ENCODE results near the gene AADACL2.
A peak's percentile ranks its signal among the peaks of the same experiment; 100 is the strongest.
"Not testable (repeated sequence)": the region's sequence is repeated elsewhere in the genome, so short reads cannot be mapped to it uniquely, and the experiment has no call there.

Gene AADACL2, protein sequence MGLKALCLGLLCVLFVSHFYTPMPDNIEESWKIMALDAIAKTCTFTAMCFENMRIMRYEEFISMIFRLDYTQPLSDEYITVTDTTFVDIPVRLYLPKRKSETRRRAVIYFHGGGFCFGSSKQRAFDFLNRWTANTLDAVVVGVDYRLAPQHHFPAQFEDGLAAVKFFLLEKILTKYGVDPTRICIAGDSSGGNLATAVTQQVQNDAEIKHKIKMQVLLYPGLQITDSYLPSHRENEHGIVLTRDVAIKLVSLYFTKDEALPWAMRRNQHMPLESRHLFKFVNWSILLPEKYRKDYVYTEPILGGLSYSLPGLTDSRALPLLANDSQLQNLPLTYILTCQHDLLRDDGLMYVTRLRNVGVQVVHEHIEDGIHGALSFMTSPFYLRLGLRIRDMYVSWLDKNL

DNA sequence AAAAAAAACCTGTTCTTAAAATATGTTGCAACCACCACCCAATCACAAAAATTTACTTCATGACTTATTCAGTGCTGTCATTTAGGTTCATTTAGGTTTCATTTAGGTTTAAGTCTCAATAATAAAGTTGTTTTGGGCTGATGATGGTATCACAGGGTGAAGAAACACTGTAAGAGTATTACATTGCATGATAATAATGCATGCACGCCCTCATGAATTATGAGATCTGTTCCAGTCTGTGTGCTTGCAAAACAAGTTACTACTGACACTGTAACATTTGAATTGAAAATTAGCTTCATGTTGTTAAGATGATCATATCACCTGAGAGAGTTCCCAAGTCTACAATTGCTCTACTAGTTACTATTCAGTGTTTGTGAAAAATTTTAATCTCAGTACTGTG, at the start of gene AADACL2:
Gene AADACL2, plus strand, starts transcription at position 315 of the 400 bp plus-strand sequence. CDS start 109 bp downstream, outside the sequence.
- DNase-seq: no peak

DNA sequence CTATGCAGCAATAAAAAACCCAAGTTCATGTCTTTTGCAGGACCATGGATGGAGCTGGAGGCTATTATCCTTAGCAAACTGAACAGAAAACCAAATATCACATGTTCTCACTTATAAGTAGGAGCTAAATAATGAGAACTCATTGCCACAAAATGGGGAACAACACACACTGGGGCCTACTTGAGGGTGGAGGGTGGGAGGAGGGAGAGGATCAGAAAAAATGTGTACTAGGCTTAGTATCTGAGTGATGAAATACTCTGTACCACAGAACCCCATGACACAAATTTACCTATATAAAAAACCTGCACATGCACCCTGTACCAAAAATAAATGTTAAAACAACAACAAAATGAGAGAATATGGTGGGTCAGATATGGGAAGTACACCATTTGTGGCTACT, 49.6 kb upstream of the AADACL2 start:
- DNase-seq: no peak

DNA sequence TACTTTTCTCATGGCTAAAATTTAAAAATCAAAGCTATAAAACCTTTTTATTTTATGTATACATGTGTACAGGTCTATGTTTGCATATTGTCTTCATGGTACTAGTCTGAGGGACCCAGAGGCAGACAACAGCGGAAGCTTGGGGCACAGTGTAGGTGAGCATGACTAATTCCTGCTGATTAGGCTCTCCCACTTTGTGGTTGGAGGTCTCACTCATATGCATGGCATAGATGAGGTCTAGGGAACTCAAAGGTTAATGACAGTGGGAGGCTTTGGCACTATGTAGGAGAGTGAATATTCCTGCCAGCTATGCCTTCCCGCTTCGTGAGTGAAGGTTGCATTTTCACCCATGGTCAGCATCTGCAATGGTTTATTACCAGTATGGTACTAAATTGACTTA, 47.5 kb upstream of the AADACL2 start:
- no peak for DNase-seq

DNA sequence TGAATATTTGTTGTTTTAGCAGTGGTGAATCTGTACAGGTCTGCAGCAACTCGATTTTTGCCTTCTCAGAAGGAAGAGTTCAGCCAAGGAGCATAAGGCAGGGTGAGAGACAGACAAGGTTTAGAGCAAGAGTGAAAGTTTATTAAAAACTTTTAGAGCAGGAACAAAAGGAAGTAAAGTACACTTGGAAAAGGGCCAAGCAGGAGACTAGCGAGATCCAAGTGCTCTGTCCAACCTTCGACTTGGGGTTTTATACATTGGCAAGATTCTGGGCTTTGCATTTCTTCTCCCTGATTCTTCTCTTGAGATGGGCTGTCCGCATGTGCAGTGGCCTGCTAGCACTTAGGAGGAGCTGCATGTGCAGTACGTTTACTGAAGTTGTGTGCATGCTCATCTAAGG, 46.7 kb upstream of the AADACL2 start:
- no peak for DNase-seq

DNA sequence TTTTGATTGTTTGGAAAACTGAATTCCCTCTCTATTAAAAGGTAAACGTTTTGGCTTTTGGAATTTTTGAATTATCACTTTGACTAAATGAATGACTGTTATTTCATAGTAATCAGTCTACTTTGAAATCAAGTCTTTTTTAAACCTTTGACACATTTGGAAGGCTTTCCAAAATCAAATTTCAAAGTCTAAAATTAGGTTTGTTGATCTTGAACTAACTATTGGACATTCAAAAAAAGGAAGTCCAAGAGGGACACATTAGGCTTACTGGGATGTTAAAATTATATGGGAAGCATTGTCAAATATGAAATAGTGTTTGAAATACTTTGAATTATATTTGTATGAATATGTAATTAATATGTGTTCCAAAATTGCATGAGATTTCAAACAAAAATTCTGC, 45.2 kb upstream of the AADACL2 start:
- no peak for DNase-seq

DNA sequence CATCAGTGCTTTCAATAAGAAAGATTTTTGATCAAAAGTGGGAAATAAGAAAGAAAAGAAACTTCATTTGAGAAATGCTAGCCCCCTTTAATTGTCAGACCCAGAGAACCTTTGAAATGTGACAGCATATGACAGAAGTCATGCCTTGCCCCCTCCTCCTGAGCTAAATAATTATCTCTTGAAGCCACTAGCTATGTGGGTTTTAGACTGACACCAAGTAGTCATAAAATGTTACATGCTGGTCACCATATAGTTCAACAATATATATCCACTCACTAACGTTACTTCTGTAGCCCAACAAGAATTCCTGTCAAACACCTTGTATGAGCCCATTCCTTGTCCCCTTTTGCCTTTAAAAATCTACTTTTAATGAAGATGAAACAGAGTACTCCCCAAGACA, 43.1 kb upstream of the AADACL2 start:
- no peak for DNase-seq

DNA sequence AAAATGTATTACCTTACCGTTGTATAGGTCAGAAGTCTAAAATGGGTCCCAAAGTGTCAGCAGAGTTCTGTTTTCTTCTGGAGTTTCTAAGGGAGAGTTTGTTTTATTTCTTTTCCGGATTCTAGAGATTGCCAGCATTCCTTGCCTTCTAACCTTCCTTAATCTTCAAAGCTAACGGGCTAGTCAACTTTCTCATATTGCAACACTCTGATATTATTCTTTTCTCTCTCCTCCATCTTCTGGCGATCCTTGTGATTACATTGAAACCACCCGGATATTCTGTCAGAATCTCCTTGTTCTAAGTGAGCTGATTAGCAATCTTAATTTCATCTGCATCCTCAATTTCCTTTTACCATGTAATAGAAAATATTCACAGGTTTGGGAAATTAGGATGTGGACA, 36.2 kb upstream of the AADACL2 start:
- DNase-seq: no peak

DNA sequence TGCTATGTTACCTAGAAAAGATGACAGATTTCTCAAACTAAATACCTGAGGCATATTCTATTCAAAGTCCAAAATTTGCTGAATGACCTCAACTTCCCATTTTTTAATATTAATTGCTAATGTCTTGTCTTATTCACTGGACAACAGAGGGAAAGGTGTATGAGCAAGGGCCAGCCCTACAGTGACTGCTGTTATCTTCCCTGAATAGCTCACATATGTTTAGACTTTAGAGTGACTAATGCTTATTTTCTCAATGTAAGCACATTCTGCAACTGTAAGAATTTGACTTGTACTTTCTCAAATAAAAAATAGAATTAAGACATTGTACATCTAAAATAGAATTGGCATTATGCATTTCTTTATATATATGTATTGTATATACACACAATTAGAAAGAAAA, 26.5 kb upstream of the AADACL2 start:
- DNase-seq: no peak

DNA sequence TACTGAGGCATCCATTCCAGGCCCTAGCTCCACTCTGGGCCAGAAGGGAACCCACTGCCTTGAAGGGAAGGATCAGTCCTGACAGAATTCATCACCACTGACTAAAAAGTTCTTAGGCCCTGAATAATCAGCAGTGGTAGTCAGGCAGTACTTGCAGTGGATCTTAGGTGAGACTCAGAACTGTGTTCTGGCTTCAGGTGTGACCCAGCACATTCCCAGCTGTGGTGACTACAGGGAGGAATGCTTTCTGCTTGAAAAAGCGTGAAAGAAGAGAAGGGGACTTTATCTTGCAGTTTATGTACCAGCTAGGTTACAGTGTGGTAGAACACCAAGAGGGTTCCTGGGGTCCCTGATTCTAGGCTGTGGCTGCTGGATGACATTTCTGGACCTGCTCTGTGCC, 24.9 kb upstream of the AADACL2 start:
- DNase-seq: no peak

DNA sequence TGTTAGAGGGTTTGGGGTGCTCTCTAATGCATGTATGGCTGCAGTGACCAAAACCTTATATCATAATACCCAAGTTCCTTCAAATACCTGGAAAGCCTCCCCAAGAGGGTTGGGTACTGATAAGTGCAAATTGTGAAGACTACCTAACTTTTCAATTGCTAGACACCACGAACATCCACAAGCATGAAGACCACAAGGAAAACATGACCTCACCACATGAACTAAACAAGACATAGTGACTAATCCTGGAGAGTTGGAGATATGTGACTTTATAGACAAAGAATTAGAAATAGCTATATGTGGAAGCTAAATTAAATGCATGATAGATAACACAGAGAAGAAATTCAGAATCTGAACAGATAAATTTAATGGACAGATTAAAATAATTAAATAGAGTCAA, 23.9 kb upstream of the AADACL2 start:
- no peak for DNase-seq

DNA sequence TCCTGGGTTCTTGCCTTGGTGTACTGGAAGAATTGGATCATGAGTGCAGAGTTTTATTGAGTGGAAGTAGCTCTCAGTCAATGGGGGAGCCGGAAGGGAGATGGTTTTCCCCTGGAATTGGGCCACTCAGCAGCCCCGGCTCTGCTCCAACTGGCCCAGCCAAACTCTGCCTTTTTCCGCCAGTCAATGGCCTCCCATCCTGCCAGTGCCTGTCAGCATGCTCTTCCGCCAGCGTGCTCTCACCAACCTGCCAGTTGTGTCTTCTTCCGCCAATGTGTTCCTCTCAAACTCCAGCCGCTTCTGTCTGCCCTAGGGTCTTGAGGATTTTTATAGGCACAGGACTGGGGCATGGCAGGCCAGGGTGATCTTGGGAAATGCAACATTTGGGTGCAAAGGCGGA, 12.4 kb upstream of the AADACL2 start:
- no peak for DNase-seq

DNA sequence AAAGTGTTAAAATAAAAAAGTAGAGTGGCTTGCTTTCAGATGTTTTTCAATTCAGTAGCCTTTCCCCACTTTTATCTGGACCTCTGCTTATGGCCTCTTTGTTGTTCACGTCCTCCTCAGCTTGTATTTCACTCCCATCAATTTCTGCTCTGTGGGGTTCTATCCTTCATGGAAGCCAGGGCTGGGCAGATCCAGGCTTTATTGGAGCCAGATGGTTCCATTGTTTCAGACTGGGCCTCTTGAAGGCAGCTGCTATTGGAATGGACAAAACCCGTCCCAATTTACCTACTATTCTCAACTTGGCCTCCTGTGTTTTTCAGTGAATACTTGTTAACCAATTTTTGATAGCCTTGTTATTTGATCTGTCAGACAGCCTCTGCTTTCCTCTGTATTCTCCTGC, 10.9 kb upstream of the AADACL2 start:
- no peak for DNase-seq

DNA sequence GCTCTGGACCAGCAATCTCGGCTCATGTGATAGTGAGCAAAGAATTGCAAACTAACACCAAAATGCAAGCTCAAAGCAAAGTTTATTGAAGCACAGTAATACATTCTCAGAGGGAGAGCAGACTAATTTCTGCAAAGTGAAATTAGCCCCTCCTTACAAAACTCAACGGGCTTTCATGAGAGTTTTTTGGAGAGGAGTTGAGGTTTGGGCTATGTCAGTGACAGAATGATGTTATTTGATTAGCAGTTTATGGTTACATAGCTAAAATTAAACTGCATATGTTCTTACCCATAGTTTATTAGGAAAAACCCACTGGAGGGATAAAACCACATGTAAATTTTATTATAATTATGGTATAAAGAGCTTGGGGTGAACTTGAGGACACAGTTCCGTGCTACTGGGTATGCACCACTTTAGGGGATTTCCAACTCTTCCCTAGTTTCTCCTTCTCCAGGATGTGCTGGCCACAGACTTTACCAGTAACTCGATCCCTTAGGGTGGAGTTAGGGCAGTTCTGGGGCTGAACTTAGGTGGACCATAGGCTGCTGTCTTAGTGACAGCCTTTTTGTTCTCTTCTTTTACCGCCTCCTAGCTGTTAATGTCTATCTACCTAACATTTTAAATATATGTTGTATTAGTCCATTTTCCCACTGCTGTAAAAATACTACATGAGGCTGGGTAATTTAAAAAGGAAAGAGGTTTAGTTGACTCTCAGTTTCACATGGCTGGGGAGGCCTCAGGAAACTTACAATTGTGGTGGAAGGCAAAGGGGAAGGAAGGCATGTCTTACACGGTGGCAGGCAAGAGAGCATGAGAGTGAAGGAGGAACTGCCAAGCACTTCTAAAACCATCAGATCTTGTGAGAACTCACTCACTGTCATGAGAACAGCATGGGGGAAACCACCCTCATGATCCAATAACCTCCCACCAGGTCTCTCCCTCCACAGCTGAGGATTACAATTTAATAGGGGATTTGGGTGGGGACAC, 8.9 kb upstream of the AADACL2 start:
- DNase-seq: no peak

DNA sequence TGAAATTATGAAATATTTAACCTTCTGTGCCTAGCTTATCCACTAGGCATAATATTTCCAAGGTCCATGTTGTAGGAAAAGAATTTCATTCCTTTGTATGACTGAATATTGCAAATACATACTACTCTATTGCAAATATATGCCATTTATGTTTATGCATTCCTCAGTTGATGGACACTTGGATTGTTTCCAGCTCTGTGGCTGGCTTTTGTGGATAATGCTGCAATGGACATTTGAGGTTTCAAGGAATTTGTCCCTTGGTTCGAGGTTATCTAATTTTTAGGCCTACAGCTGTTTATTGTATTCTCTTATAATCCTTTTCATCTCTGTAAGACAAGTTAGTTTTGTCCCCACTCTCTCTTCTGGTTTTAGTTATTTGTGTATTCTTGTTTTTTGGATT, 7.7 kb upstream of the AADACL2 start:
- DNase-seq: peak; percentile 35

DNA sequence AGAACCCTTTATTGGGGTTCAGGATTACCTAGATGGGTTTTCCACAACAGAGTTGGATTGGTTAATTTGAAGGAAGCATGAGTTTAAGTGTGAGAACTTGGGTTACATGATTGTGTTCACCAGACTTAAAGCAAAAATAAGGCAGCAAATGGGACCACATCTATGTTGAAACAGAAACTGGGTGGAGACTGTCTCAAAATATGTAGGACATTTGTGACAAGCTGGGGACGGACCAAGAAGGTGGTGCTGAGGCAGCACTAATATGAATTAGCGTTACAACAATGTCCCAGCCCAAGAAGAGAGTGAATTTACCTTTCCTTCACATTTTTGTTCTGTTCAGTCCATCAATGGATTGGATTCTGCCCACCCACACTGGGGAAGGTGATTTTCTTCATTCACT, 866 bp upstream of the AADACL2 start:
- DNase-seq: no peak

DNA sequence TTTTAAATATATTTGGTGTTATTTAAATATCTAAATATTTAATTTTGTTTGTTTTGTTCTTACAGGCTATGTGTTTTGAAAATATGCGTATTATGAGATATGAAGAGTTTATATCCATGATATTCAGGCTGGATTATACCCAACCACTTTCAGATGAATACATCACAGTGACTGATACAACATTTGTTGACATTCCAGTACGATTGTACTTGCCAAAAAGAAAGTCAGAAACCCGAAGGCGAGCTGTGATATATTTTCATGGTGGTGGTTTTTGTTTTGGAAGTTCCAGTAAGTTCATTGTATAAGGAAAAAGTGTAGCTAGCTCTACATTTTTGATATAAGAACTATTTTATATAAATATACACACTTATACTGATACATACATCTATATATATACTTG, 6.9 kb downstream of the AADACL2 start:
- DNase-seq: no peak

DNA sequence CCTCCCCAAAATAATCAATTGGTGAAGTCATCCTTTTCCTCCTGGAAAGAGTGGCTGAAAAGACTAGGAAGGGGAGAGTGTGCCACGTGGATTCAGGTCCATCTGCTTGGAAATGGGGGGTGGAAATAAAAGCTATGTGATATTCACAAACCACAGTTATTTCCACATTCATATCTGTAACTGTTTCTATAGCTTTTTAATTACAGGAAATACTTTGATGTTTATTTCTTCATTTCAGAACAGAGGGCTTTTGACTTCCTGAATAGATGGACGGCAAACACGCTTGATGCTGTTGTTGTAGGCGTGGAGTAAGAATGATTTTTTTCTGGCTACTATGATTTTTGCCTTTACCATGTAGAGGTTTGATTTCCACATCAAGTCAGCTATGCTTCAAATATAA, 10.1 kb downstream of the AADACL2 start:
- DNase-seq: no peak

DNA sequence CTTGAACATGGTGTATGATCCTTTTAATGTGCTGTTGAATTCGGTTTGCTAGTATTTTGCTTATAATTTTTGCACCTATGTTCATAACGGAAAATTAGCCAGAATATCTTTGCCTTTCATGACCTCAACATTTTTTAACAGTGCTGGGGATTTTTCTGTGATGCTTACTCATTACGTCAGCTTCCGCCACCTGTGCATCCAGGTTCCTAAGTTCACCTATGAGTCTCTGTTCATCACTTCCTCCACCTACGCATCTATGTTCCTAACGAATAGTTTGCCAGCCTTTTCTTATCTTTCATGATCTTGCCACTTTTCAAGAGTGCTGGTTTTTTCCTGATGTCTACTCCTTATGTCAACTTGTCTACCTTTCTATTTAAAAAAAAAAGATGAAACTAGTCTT, 16.5 kb downstream of the AADACL2 start:
- no peak for DNase-seq

DNA sequence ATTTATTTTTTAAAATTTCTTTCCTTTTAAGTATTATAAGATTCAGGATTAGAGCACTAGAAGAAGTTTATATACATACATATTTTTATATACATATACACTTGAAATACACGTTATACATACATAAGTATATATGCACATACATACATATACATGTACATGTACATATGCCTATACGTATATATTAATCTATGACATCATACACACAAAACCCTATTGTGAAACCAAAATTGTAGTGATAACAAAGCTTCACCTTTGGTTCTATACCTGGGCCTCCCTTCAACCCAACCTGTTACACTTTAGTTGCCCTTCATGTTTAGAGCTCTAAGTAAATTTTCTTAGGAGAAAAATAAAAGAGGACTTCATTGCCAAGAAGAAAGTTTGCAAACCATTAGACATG, 17.0 kb downstream of the AADACL2 start:
- no peak for DNase-seq

DNA sequence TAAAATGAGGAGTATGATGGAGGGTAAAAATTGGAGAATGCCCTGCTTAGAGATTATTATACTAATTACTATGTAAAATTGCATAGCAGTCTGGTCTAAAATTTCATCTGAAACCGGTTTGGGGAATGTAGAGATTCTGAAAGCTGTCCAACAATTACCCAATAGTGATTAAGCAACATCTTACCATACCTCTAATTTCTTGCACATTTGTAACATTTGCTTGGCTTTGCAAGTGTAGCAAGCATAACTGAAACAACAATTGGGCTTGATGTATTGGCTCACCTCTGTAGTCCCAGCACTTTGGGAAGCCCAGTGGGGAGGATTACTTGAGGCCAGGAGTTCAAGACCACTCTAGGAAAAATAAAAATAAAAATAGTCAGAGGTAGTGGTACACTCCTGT, 17.4 kb downstream of the AADACL2 start:
- no peak for DNase-seq

DNA sequence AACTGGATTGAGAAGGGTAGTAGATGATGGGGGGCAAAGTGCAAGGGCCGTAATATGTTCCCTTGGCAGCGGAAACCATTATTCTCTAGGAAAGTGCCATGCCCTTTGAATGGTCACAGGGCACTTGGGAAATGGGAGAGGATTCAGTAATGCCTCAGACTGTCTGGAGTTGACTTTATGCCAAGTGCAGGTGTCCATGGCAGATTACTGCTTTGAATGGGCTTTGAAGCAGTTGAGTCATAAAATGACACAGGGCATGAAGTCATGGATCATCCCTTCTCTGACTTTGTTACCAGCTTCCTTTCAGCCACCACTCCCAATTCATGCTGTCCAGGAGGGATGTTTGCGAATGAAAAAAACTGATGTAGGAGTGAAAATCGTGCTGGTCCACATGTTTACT, 20.1 kb downstream of the AADACL2 start:
- no peak for DNase-seq

DNA sequence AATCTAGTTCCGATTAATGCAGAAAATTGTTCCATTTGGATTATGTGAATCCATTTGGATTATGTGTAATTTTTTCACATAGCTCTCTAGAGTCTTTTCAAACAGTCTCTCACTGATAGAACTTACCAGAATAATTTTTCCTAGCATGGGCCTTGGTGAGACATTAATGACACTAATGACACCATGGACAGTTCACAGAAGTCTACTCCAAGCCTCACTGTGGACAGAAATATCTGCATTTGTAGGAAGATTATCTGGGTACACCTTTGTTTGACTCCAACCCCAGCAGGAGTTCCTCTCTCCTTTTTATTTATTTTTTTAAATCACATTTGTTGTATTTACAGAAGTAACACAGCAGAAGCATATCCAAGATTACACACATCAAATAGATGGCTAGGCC, 27.9 kb downstream of the AADACL2 start:
- no peak for DNase-seq

DNA sequence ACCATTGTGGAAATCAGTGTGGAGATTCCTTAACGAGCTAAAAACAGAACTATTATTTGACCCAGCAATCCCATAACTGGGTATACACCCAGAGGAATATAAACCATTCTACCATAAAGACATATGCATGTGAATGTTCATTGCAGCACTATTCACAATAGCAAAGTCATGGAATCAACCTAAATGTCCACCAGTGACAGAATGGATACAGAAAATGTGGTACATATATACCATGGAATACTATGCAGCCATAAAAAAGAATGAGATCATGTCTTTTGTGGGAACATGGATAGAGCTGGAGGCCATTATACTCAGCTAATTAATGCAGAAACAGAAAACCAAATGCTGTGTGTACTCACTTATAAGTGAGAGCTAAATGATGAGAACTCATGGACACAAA, 31.0 kb downstream of the AADACL2 start:
- not testable (repeated sequence) for DNase-seq

DNA sequence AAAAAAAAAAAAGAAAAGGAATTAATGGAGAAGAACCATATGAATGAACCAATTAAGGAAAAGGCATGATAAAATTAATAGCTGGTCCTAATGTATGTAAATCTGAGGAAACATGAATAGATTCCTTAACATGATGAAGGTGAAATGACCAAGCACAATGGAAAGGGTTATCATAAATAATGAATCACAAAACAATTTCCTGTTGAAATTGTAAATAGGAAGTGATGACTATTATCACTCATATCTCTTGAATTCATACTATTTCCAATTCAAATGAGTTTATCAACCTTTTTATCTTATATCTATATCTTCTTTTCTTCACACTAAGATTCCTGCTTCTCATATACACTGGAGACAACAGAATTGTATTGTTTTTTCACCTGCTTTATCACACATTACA, 32.0 kb downstream of the AADACL2 start:
- no peak for DNase-seq

All from hematopoietic multipotent progenitor cell treated with erythropoietin and hydrocortisone succinate and interleukin-3 and kit ligand, for 8 days (in vitro differentiated cells).